ENCODE data around the gene C1orf216. TPM values are rescaled to one million over a fixed set of nuclear protein-coding genes. Genes with fewer than 3 reads are reported as not detected.

C1orf216 gene
- total and polyA plus RNA-seq, 2 experiments from 2014 or later = 8.9 to 9.1 TPM

- no peak overlapping the region for H2AFZ ChIP-seq
- TF ChIP-seq CTCF (IDR thresholded peaks at IDR 0.05; ENCODE audit: poor library complexity) (peak; percentile 85), EZH2 (IDR thresholded peaks at IDR 0.05; ENCODE audit: borderline replicate concordance) (no peak), EZH2phosphoT487 (IDR thresholded peaks at IDR 0.05; ENCODE audit: low read depth, severe bottlenecking, unreplicated experiment) (no peak)
- H3K9me3 ChIP-seq (ENCODE audit: low read depth) = no peaks in the 10 kb centered on the region
- H3K79me2 ChIP-seq = no peaks in the 10 kb centered on the region
- H3K36me3 ChIP-seq (replicated peaks; ENCODE audit: insufficient read depth, low read depth) = no peaks in the 10 kb centered on the region
- H3K27ac ChIP-seq = no peak overlapping the region
- H3K4me2 ChIP-seq = no peak overlapping the region
- WGBS (ENCODE audit: low lambda C conversion rate, missing lambda C conversion rate) = 56% methylated on average over 11 of the region's 11 CpGs
- H4K20me1 ChIP-seq (ENCODE audit: insufficient read depth, poor library complexity, severe bottlenecking) = no peaks in the 10 kb centered on the region
- no peaks in the 10 kb centered on the region for H3K9me2 ChIP-seq (replicated peaks; ENCODE audit: insufficient read depth)
- H3K27me3 ChIP-seq = no peaks in the 10 kb centered on the region
- DNase-seq (ENCODE audit: low spot score) = peak; percentile 77
- H3K4me3 ChIP-seq = no peak overlapping the region
- no peaks in the 10 kb centered on the region for H3K4me1 ChIP-seq (ENCODE audit: insufficient read depth)
These were observed 8.1 kb upstream of the C1orf216 start for GRCh38 chr1:35726450-35727433.

- 83% methylated on average over 10 of the region's 10 CpGs for WGBS (ENCODE audit: low lambda C conversion rate, missing lambda C conversion rate)
- Histone ChIP-seq H3K4me2 (no peak overlapping the region), H3K36me3 (replicated peaks; ENCODE audit: insufficient read depth, low read depth) (no peaks in the 10 kb centered on the region), H3K4me1 (ENCODE audit: insufficient read depth) (no peaks in the 10 kb centered on the region), H3K79me2 (no peaks in the 10 kb centered on the region), H3K9me2 (replicated peaks; ENCODE audit: insufficient read depth) (no peaks in the 10 kb centered on the region), H2AFZ (no peak overlapping the region), H3K27me3 (no peaks in the 10 kb centered on the region), H3K27ac (no peak overlapping the region), H3K9me3 (ENCODE audit: low read depth) (no peaks in the 10 kb centered on the region), H3K4me3 (no peak overlapping the region), H4K20me1 (ENCODE audit: insufficient read depth, poor library complexity, severe bottlenecking) (no peaks in the 10 kb centered on the region)
- DNase-seq (ENCODE audit: low spot score) = peak; percentile 12
- TF ChIP-seq EZH2 (IDR thresholded peaks at IDR 0.05; ENCODE audit: borderline replicate concordance) (no peak), EZH2phosphoT487 (IDR thresholded peaks at IDR 0.05; ENCODE audit: low read depth, severe bottlenecking, unreplicated experiment) (no peak), CTCF (IDR thresholded peaks at IDR 0.05; ENCODE audit: poor library complexity) (no peak)
These were observed 6.9 kb upstream of the C1orf216 start for GRCh38 chr1:35725596-35725995.

- Histone ChIP-seq H3K27ac (peak overlapping the region; percentile 73), H3K27me3 (no peaks in the 10 kb centered on the region), H2AFZ (peak overlapping the region; percentile 82), H3K79me2 (no peaks in the 10 kb centered on the region), H3K9me3 (ENCODE audit: low read depth) (no peaks in the 10 kb centered on the region), H3K9me2 (replicated peaks; ENCODE audit: insufficient read depth) (no peaks in the 10 kb centered on the region), H3K36me3 (replicated peaks; ENCODE audit: insufficient read depth, low read depth) (no peaks in the 10 kb centered on the region), H3K4me1 (ENCODE audit: insufficient read depth) (no peaks in the 10 kb centered on the region), H4K20me1 (ENCODE audit: insufficient read depth, poor library complexity, severe bottlenecking) (no peaks in the 10 kb centered on the region), H3K4me2 (peak overlapping the region; percentile 87), H3K4me3 (peak overlapping the region; percentile 75)
- DNase-seq (ENCODE audit: low spot score) = peak; percentile 36
- WGBS (ENCODE audit: low lambda C conversion rate, missing lambda C conversion rate) = 24% methylated on average over 10 of the region's 10 CpGs
- TF ChIP-seq EZH2phosphoT487 (IDR thresholded peaks at IDR 0.05; ENCODE audit: low read depth, severe bottlenecking, unreplicated experiment) = no peak
These were observed 690 bp downstream of the C1orf216 start for GRCh38 chr1:35717911-35718476.

- H3K9me2 ChIP-seq (replicated peaks; ENCODE audit: insufficient read depth) = no peaks in the 10 kb centered on the region
- no peaks in the 10 kb centered on the region for H4K20me1 ChIP-seq (ENCODE audit: insufficient read depth, poor library complexity, severe bottlenecking)
- WGBS (ENCODE audit: low lambda C conversion rate, missing lambda C conversion rate) = 51% methylated on average over 15 of the region's 15 CpGs
These were observed 3.1 kb downstream of the C1orf216 start for GRCh38 chr1:35715568-35716002.

More at GRCh38 chr1:35715568-35716002, 3.1 kb downstream of the C1orf216 start:
- peak; percentile 83 for DNase-seq (ENCODE audit: low spot score)
- Histone ChIP-seq H3K27me3 (no peaks in the 10 kb centered on the region), H2AFZ (no peak overlapping the region), H3K27ac (no peak overlapping the region), H3K9me3 (ENCODE audit: low read depth) (no peaks in the 10 kb centered on the region), H3K4me3 (no peak overlapping the region), H3K79me2 (no peaks in the 10 kb centered on the region), H3K4me1 (ENCODE audit: insufficient read depth) (no peaks in the 10 kb centered on the region), H3K36me3 (replicated peaks; ENCODE audit: insufficient read depth, low read depth) (no peaks in the 10 kb centered on the region), H3K4me2 (no peak overlapping the region)
- TF ChIP-seq EZH2 (IDR thresholded peaks at IDR 0.05; ENCODE audit: borderline replicate concordance) (no peak), CTCF (IDR thresholded peaks at IDR 0.05; ENCODE audit: poor library complexity) (peak; percentile 74), EZH2phosphoT487 (IDR thresholded peaks at IDR 0.05; ENCODE audit: low read depth, severe bottlenecking, unreplicated experiment) (no peak)

All from hepatocyte (in vitro differentiated cells).